Measurements from ENCODE around the gene GALNT1.

The GALNT1 gene

DNA sequence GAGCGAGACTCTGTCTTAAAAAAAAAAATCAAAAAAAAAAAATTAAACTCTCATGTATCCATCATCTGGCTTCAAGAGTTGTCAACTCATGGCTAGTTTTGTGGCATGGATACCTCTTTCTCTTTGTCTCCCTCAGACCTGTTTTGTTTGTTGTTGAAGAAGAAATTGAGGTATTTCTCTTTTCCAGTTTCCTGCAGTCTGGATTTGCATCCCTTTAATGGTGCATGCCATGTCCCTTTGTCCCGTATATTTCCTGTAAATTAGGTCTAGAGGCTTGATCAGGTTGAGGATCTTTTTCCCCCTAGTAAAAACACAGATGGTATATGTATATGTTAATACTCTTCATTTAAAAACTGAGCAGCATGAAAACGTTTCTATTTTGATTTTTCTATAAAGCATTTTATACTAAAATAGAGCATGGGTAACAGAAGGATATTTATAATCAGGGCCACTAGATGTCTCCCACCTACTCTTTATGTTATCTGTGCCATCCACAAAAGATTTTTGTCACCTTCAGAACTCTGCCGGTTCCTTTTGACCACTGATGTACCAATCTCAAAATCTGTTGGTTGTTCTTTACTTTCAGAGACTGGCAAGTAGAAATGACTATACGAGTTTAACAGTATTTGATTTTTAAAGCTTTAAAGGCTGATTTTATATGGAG, 80.1 kb downstream of the GALNT1 start:
- DNase-seq (ENCODE audit: low read depth), result peak; percentile 12
- no peak overlapping the region for H3K4me3 ChIP-seq (ENCODE audit: low read depth, low read length)
- TF ChIP-seq, protein P1, sequence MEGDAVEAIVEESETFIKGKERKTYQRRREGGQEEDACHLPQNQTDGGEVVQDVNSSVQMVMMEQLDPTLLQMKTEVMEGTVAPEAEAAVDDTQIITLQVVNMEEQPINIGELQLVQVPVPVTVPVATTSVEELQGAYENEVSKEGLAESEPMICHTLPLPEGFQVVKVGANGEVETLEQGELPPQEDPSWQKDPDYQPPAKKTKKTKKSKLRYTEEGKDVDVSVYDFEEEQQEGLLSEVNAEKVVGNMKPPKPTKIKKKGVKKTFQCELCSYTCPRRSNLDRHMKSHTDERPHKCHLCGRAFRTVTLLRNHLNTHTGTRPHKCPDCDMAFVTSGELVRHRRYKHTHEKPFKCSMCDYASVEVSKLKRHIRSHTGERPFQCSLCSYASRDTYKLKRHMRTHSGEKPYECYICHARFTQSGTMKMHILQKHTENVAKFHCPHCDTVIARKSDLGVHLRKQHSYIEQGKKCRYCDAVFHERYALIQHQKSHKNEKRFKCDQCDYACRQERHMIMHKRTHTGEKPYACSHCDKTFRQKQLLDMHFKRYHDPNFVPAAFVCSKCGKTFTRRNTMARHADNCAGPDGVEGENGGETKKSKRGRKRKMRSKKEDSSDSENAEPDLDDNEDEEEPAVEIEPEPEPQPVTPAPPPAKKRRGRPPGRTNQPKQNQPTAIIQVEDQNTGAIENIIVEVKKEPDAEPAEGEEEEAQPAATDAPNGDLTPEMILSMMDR (IDR thresholded peaks at IDR 0.05; ENCODE audit: low read depth, low read length), result no peak
- TF ChIP-seq MYC (IDR thresholded peaks at IDR 0.05; ENCODE audit: low read depth, low read length), result no peak
- TF ChIP-seq POLR2A (IDR thresholded peaks at IDR 0.05; ENCODE audit: extremely low read depth, insufficient read length), result no peak
- TF ChIP-seq MAX (IDR thresholded peaks at IDR 0.05; ENCODE audit: low read depth, low read length), result no peak

DNA sequence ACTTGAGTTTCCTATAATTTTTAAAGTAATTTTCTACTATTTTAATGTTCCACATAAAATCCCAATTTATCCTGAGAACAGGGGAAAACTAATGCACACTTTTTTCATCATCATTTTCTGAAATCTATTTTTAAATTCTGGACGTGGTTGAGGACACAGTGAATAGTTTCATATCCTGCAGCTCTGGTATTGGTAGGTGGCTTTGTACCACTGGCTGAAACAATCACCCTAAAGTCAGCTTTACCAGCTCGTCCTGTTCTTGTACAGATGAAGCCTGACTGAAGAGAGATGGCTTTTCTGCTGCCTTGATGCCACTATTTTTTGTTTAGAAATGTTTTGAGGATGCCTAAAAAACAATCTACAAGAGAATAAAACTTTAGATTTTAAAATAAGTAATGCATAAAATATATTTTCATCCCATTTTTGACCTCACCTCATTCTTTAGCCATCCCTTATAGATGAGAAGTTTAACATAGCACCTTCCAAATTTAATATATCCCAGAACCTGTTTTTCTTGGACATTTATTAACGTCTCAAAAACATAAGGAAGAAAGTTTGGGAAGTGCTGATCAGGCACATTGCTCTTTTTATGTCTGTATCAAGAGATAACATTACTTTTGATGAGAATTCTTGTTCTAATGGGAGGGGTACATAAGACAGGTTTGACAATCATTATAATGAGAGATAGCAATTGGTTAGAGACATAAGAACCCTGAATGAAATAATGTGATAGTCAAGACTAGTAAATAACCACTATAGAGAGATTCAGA, 80.9 kb downstream of the GALNT1 start:
- no peak for DNase-seq (ENCODE audit: low read depth)
- no peak overlapping the region for H3K4me3 ChIP-seq (ENCODE audit: low read depth, low read length)
- no peak for TF ChIP-seq MAX (IDR thresholded peaks at IDR 0.05; ENCODE audit: low read depth, low read length)
- no peak for TF ChIP-seq POLR2A (IDR thresholded peaks at IDR 0.05; ENCODE audit: extremely low read depth, insufficient read length)
- no peak for TF ChIP-seq MYC (IDR thresholded peaks at IDR 0.05; ENCODE audit: low read depth, low read length)
- TF ChIP-seq, protein P1 (IDR thresholded peaks at IDR 0.05; ENCODE audit: low read depth, low read length), result no peak

GRCh38 chr18:35671966-35672603, 90.5 kb downstream of the GALNT1 start:
- no peak for TF ChIP-seq MAX (IDR thresholded peaks at IDR 0.05; ENCODE audit: low read depth, low read length)
- TF ChIP-seq, protein P1 (IDR thresholded peaks at IDR 0.05; ENCODE audit: low read depth, low read length), result no peak
- TF ChIP-seq POLR2A (IDR thresholded peaks at IDR 0.05; ENCODE audit: extremely low read depth, insufficient read length), result no peak
- TF ChIP-seq MYC (IDR thresholded peaks at IDR 0.05; ENCODE audit: low read depth, low read length), result no peak
- DNase-seq (ENCODE audit: low read depth), result no peak
- H3K4me3 ChIP-seq (ENCODE audit: low read depth, low read length), result no peak overlapping the region

GRCh38 chr18:35672897-35673296, 91.4 kb downstream of the GALNT1 start:
- DNase-seq (ENCODE audit: low read depth), result no peak
- no peak overlapping the region for H3K4me3 ChIP-seq (ENCODE audit: low read depth, low read length)
- TF ChIP-seq MYC (IDR thresholded peaks at IDR 0.05; ENCODE audit: low read depth, low read length) (no peak), MAX (IDR thresholded peaks at IDR 0.05; ENCODE audit: low read depth, low read length) (no peak), POLR2A (IDR thresholded peaks at IDR 0.05; ENCODE audit: extremely low read depth, insufficient read length) (no peak)
- TF ChIP-seq, protein P1 (IDR thresholded peaks at IDR 0.05; ENCODE audit: low read depth, low read length), result no peak

GRCh38 chr18:35673682-35674081, 92.1 kb downstream of the GALNT1 start:
- H3K4me3 ChIP-seq (ENCODE audit: low read depth, low read length), result no peak overlapping the region

More at GRCh38 chr18:35673682-35674081, 92.1 kb downstream of the GALNT1 start:
- TF ChIP-seq, protein P1 (IDR thresholded peaks at IDR 0.05; ENCODE audit: low read depth, low read length), result no peak
- TF ChIP-seq POLR2A (IDR thresholded peaks at IDR 0.05; ENCODE audit: extremely low read depth, insufficient read length) (no peak), MYC (IDR thresholded peaks at IDR 0.05; ENCODE audit: low read depth, low read length) (no peak), MAX (IDR thresholded peaks at IDR 0.05; ENCODE audit: low read depth, low read length) (no peak)
- DNase-seq (ENCODE audit: low read depth), result no peak
